Keratinocyte (primary cell): ENCODE results near the gene MUC13. TPM values are rescaled to one million over a fixed set of nuclear protein-coding genes. Genes with fewer than 3 reads are reported as not detected.
"Not testable (repeated sequence)": the region's sequence is repeated elsewhere in the genome, so short reads cannot be mapped to it uniquely, and the experiment has no call there.

Experiments
- DNase-seq: peaks from one replicate; pipeline ENCODE4 v3.0.0-alpha.2; 2011; ENCODE audit warnings: low read depth, missing footprints, low spot score
- FAIRE-seq: peaks from 2 replicates; lab custom pipeline; 2011; peaks lifted over from hg19 to GRCh38; lab: Jason Lieb, UNC
- H2AFZ ChIP-seq: 2 replicates; pipeline ENCODE4 v1.6.0; 2012; ENCODE audit warnings: low read length, control low read depth, inconsistent platforms; ENCODE audit not compliant: control insufficient read depth
- H3K27ac ChIP-seq: 2 replicates; pipeline ENCODE4 v1.5.1; 2011; ENCODE audit warnings: low read length; ENCODE audit not compliant: control insufficient read depth, insufficient read depth
- H3K27me3 ChIP-seq: 3 replicates; pipeline ENCODE4 v1.6.0; 2011; ENCODE audit warnings: low read length; ENCODE audit not compliant: control insufficient read depth, insufficient read depth; ENCODE audit errors: extremely low read depth
- H3K36me3 ChIP-seq, 2 experiments: 2 replicates in 1 of 2; 3 replicates in 1 of 2; pipeline ENCODE4 v1.5.1; 2011; ENCODE audit warnings: low read length in 2 of 2, mild to moderate bottlenecking in 1 of 2; ENCODE audit not compliant: control insufficient read depth in 2 of 2, insufficient read depth in 2 of 2; ENCODE audit errors: extremely low read depth in 1 of 2
- H3K4me1 ChIP-seq: 3 replicates; pipeline ENCODE4 v1.5.1; 2011; ENCODE audit warnings: low read length; ENCODE audit not compliant: control insufficient read depth, insufficient read depth; ENCODE audit errors: extremely low read depth
- H3K4me2 ChIP-seq: 3 replicates; pipeline ENCODE4 v1.6.0; 2011; ENCODE audit warnings: low read depth, low read length; ENCODE audit not compliant: control insufficient read depth, insufficient read depth; ENCODE audit errors: extremely low read depth
- H3K4me3 ChIP-seq, 3 experiments: fragments of 200-600 bp in 1 of 3; sonication (generic) in 1 of 3; 2 replicates in 2 of 3; 3 replicates in 1 of 3; pipeline ENCODE4 v1.5.1; 2011 to 2016; ENCODE audit warnings: low read length in 3 of 3, mild to moderate bottlenecking in 3 of 3, control low read depth in 2 of 3, inconsistent platforms in 1 of 3, low read depth in 1 of 3, mixed read lengths in 1 of 3, mixed run types in 1 of 3, moderate library complexity in 1 of 3; ENCODE audit not compliant: control insufficient read depth in 2 of 3, insufficient read depth in 2 of 3; ENCODE audit errors: extremely low read depth in 1 of 3
- H3K79me2 ChIP-seq: 2 replicates; pipeline ENCODE4 v1.6.0; 2012; ENCODE audit warnings: low read length; ENCODE audit not compliant: control insufficient read depth, insufficient read depth
- H3K9ac ChIP-seq: 3 replicates; pipeline ENCODE4 v1.6.0; 2011; ENCODE audit warnings: low read length; ENCODE audit not compliant: control insufficient read depth, insufficient read depth; ENCODE audit errors: extremely low read depth
- H3K9me1 ChIP-seq: 3 replicates; pipeline ENCODE4 v1.6.0; 2011; ENCODE audit warnings: low read length; ENCODE audit not compliant: control insufficient read depth, insufficient read depth; ENCODE audit errors: extremely low read depth
- H3K9me3 ChIP-seq: 2 replicates; pipeline ENCODE4 v1.5.1; 2012; ENCODE audit warnings: low read depth, low read length; ENCODE audit not compliant: control insufficient read depth
- H4K20me1 ChIP-seq: 3 replicates; pipeline ENCODE4 v1.6.0; 2011; ENCODE audit warnings: low read length; ENCODE audit not compliant: control insufficient read depth, insufficient read depth; ENCODE audit errors: extremely low read depth
- EZH2 ChIP-seq: IDR thresholded peaks from one replicate; pipeline ENCODE4 v1.6.1; 2012; ENCODE audit warnings: inconsistent platforms, mild to moderate bottlenecking, low read length, moderate library complexity
- dilution Hi-C: fragments of 300-500 bp; cut with MboI; formaldehyde crosslinking; loops from one replicate; pipeline ENCODE4 v1.7.0; 2020; ENCODE audit warnings: low sequenced_read_pairs; ENCODE audit not compliant: extremely low pct_ligation_motif_present
- polyA plus RNA-seq, 5 experiments: library from polyadenylated mRNA; depleted of rRNA in 3 of 5; stranded (reverse) in 3 of 5; stranded (forward) in 1 of 5; unstranded in 1 of 5; fragments of >200 nt; gene quantifications; 1 replicate in 1 of 5; 2 replicates in 3 of 5; 3 replicates in 1 of 5; pipeline versions ENCODE4 v1.2.1 to v1.2.3, GENCODE V29; 2011 to 2012; ENCODE audit warnings: missing spikeins in 2 of 5, low read depth in 1 of 5, low replicate concordance in 1 of 5
- TF ChIP-seq, protein P1 (sequence below), 3 experiments: IDR thresholded peaks in 1 of 3; conservative IDR thresholded peaks in 1 of 3; optimal IDR thresholded peaks in 1 of 3; 2 replicates in 2 of 3; 3 replicates in 1 of 3; pipeline versions ENCODE3 to v1.5.1; 2011; ENCODE audit warnings: low read length in 3 of 3, mild to moderate bottlenecking in 3 of 3, moderate library complexity in 2 of 3, control low read depth in 1 of 3, inconsistent platforms in 1 of 3; ENCODE audit not compliant: insufficient read depth in 2 of 3; ENCODE audit errors: extremely low read depth in 1 of 3

The MUC13 gene
- polyA plus RNA-seq, 1 donor (not counting 4 experiments of a cell fraction or from before 2014, with no cell fraction given): not detected

- FAIRE-seq (no peak), DNase-seq (no peak)
- TF ChIP-seq, protein P1, sequence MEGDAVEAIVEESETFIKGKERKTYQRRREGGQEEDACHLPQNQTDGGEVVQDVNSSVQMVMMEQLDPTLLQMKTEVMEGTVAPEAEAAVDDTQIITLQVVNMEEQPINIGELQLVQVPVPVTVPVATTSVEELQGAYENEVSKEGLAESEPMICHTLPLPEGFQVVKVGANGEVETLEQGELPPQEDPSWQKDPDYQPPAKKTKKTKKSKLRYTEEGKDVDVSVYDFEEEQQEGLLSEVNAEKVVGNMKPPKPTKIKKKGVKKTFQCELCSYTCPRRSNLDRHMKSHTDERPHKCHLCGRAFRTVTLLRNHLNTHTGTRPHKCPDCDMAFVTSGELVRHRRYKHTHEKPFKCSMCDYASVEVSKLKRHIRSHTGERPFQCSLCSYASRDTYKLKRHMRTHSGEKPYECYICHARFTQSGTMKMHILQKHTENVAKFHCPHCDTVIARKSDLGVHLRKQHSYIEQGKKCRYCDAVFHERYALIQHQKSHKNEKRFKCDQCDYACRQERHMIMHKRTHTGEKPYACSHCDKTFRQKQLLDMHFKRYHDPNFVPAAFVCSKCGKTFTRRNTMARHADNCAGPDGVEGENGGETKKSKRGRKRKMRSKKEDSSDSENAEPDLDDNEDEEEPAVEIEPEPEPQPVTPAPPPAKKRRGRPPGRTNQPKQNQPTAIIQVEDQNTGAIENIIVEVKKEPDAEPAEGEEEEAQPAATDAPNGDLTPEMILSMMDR (optimal IDR thresholded peaks at IDR 0.05 in 1 of 3, IDR thresholded peaks at IDR 0.05 in 1 of 3, conservative IDR thresholded peaks at IDR 0.05 in 1 of 3; ENCODE audit: extremely low read depth in 1 of 3, insufficient read depth in 2 of 3, low read length in 3 of 3): no peak
- TF ChIP-seq EZH2: no peak
- H3K79me2 ChIP-seq: no peaks in the 10 kb centered on the region
- H3K4me3 ChIP-seq: no peak overlapping the region
- H3K9ac ChIP-seq: no peak overlapping the region
- H3K27ac ChIP-seq: no peak overlapping the region
- H3K4me1 ChIP-seq: no peaks in the 10 kb centered on the region
- H3K4me2 ChIP-seq: no peak overlapping the region
- dilution Hi-C loops: no loop called here
- no peaks in the 10 kb centered on the region for H4K20me1 ChIP-seq
- no peaks in the 10 kb centered on the region for H3K36me3 ChIP-seq
- H3K27me3 ChIP-seq: no peaks in the 10 kb centered on the region
- no peak overlapping the region for H2AFZ ChIP-seq
- H3K9me3 ChIP-seq: no peaks in the 10 kb centered on the region
- no peaks in the 10 kb centered on the region for H3K9me1 ChIP-seq
These were observed 26.1 kb upstream of the MUC13 start for GRCh38 chr3:124960698-124961097.

GRCh38 chr3:124960105-124960504 lies 25.6 kb upstream of the MUC13 start:
- H3K9me1 ChIP-seq: no peaks in the 10 kb centered on the region
- dilution Hi-C loops: no loop called here
- no peaks in the 10 kb centered on the region for H3K36me3 ChIP-seq
- DNase-seq (no peak), FAIRE-seq (no peak)
- H3K4me1 ChIP-seq: no peaks in the 10 kb centered on the region
- H3K9ac ChIP-seq: no peak overlapping the region
- TF ChIP-seq, protein P1 (optimal IDR thresholded peaks at IDR 0.05 in 1 of 3, IDR thresholded peaks at IDR 0.05 in 1 of 3, conservative IDR thresholded peaks at IDR 0.05 in 1 of 3; ENCODE audit: extremely low read depth in 1 of 3, insufficient read depth in 2 of 3, low read length in 3 of 3): no peak
- no peak for TF ChIP-seq EZH2
- no peaks in the 10 kb centered on the region for H4K20me1 ChIP-seq
- H3K4me2 ChIP-seq: no peak overlapping the region
- H3K27ac ChIP-seq: no peak overlapping the region
- H2AFZ ChIP-seq: no peak overlapping the region
- no peaks in the 10 kb centered on the region for H3K79me2 ChIP-seq
- H3K9me3 ChIP-seq: no peaks in the 10 kb centered on the region
- no peak overlapping the region for H3K4me3 ChIP-seq
- no peaks in the 10 kb centered on the region for H3K27me3 ChIP-seq

GRCh38 chr3:124957951-124958350 lies 23.4 kb upstream of the MUC13 start:
- H3K9me3 ChIP-seq, H3K27ac ChIP-seq, H3K4me2 ChIP-seq, H3K27me3 ChIP-seq, H3K9ac ChIP-seq, FAIRE-seq, H3K4me1 ChIP-seq, H3K9me1 ChIP-seq, H3K4me3 ChIP-seq, DNase-seq, dilution Hi-C loops, H3K36me3 ChIP-seq, H2AFZ ChIP-seq, H4K20me1 ChIP-seq, H3K79me2 ChIP-seq: not testable (repeated sequence)
